Ureter (tissue), 1 donor: ENCODE measurements around the gene ADAMTS1. TPM values are rescaled to one million over a fixed set of nuclear protein-coding genes. Genes with fewer than 3 reads are reported as not detected.

Source experiments
- DNase-seq: peaks from one replicate; pipeline ENCODE4 v3.0.0-alpha.2; 2020; ENCODE audit warnings: low spot score
- total RNA-seq: library from RNA; stranded (reverse); gene quantifications from one replicate; pipeline ENCODE4 v1.2.4, GENCODE V29; 2023
- donor health status: DM: yes; HTN: yes; CAD: no.

Gene ADAMTS1
- total RNA-seq, 1 donor from 2014 or later = 145 TPM

- peak; percentile 63 for DNase-seq
Measured at GRCh38 chr21:26844258-26845065, 747 bp downstream of the ADAMTS1 start.

GRCh38 chr21:26843933-26844257 lies 1.3 kb downstream of the ADAMTS1 start:
- DNase-seq = no peak

- DNase-seq = peak; percentile 94
Measured at GRCh38 chr21:26842974-26843932, 2.0 kb downstream of the ADAMTS1 start.

- DNase-seq = no peak
Measured at GRCh38 chr21:26842300-26842699, 2.9 kb downstream of the ADAMTS1 start.

- DNase-seq = no peak
Measured at GRCh38 chr21:26840912-26841311, 4.3 kb downstream of the ADAMTS1 start.

GRCh38 chr21:26840201-26840600 lies 5.0 kb downstream of the ADAMTS1 start:
- DNase-seq = no peak

GRCh38 chr21:26837539-26837938 lies 7.7 kb downstream of the ADAMTS1 start:
- DNase-seq = no peak

- DNase-seq = no peak
Measured at GRCh38 chr21:26836528-26836927, 8.7 kb downstream of the ADAMTS1 start.

GRCh38 chr21:26835714-26836265 lies 9.4 kb downstream of the ADAMTS1 start:
- DNase-seq = no peak

- no peak for DNase-seq
Measured at GRCh38 chr21:26835027-26835713, 10.0 kb downstream of the ADAMTS1 start.

GRCh38 chr21:26834181-26834905 lies 10.9 kb downstream of the ADAMTS1 start:
- DNase-seq = no peak

GRCh38 chr21:26833460-26833939 lies 11.7 kb downstream of the ADAMTS1 start:
- DNase-seq = no peak

GRCh38 chr21:26833011-26833410 lies 12.2 kb downstream of the ADAMTS1 start:
- no peak for DNase-seq

GRCh38 chr21:26832546-26832945 lies 12.7 kb downstream of the ADAMTS1 start:
- no peak for DNase-seq

- DNase-seq = no peak
Measured at GRCh38 chr21:26826801-26827200, 18.4 kb downstream of the ADAMTS1 start.

- DNase-seq = no peak
Measured at GRCh38 chr21:26820509-26820908, 24.7 kb downstream of the ADAMTS1 start.

- DNase-seq = no peak
Measured at GRCh38 chr21:26819740-26820324, 25.4 kb downstream of the ADAMTS1 start.

- no peak for DNase-seq
Measured at GRCh38 chr21:26818906-26819305, 26.3 kb downstream of the ADAMTS1 start.

GRCh38 chr21:26815197-26815596 lies 30.0 kb downstream of the ADAMTS1 start:
- DNase-seq = no peak

GRCh38 chr21:26814386-26814785 lies 30.8 kb downstream of the ADAMTS1 start:
- no peak for DNase-seq
